ENCODE measurements around the gene SUSD1.

The SUSD1 gene

DNA sequence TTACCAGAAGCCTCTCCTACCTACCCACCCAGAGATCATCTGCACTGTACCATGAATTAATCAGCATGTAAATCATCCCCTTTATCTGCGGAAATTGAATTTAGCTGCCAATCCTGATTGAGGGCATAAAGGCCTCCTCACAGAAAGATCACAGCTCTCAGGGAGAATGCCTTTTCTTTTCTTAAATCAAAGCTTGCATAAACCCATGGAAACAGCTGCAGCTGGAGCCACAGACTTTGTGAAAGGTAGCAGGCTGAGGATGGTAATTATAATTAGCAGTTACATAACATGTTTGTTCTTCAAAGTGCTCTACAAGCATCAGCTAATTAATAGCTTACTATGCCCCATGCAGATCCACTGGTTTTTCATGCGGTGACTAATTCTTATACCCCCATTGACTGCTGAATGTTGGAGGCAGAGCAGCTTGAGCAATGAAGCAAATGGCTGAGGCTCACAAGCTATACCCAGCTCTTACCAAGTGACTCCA is 54.6 kb downstream of the SUSD1 start:
- no peak overlapping the region for H3K4me3 ChIP-seq (ENCODE audit: low read depth in 1 of 2, low read length in 2 of 2)
- no peaks in the 10 kb centered on the region for H3K27me3 ChIP-seq (ENCODE audit: control insufficient read depth in 1 of 2, insufficient read depth in 2 of 2, low read length in 2 of 2)
- peaks cover 9 to 21% of the 10 kb centered on the region in 2 donors for H3K36me3 ChIP-seq (ENCODE audit: control insufficient read depth in 1 of 2, insufficient read depth in 2 of 2, low read length in 2 of 2)
- no peak overlapping the region for H3K27ac ChIP-seq (ENCODE audit: low read depth, low read length)
- no peaks in the 10 kb centered on the region for H3K9me3 ChIP-seq (ENCODE audit: control insufficient read depth in 1 of 2, low read length in 2 of 2)
- H3K4me1 ChIP-seq (ENCODE audit: control insufficient read depth in 1 of 2, insufficient read depth in 2 of 2, low read length in 2 of 2) = peaks cover 19 to 20% of the 10 kb centered on the region in 2 donors
- H3K9ac ChIP-seq (ENCODE audit: low read depth in 1 of 2, low read length in 2 of 2) = no peak overlapping the region

DNA sequence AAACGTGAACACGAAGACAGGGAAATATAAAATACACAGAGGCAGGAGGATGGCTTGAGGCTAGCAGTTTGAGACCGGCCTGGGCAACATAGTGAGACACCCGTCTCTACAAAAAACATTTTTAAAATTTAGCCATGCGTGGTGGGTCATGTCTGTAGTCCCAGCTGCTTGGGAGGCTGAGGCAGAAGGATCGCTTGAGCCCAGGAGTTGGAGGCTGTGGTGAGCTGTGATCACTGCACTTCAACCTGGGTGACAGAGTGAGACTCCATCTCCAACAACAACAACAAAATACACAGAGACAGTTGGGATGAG is 55.1 kb downstream of the SUSD1 start:
- no peaks in the 10 kb centered on the region for H3K27me3 ChIP-seq (ENCODE audit: control insufficient read depth in 1 of 2, insufficient read depth in 2 of 2, low read length in 2 of 2)
- H3K27ac ChIP-seq (ENCODE audit: low read depth, low read length) = no peak overlapping the region
- peaks cover 19 to 20% of the 10 kb centered on the region in 2 donors for H3K4me1 ChIP-seq (ENCODE audit: control insufficient read depth in 1 of 2, insufficient read depth in 2 of 2, low read length in 2 of 2)
- H3K9me3 ChIP-seq (ENCODE audit: control insufficient read depth in 1 of 2, low read length in 2 of 2) = no peaks in the 10 kb centered on the region
- H3K4me3 ChIP-seq (ENCODE audit: low read depth in 1 of 2, low read length in 2 of 2) = no peak overlapping the region
- peaks cover 9 to 21% of the 10 kb centered on the region in 2 donors for H3K36me3 ChIP-seq (ENCODE audit: control insufficient read depth in 1 of 2, insufficient read depth in 2 of 2, low read length in 2 of 2)
- peak overlapping the region in 1 of 2 donors; percentile 1 for H3K9ac ChIP-seq (ENCODE audit: low read depth in 1 of 2, low read length in 2 of 2)

DNA sequence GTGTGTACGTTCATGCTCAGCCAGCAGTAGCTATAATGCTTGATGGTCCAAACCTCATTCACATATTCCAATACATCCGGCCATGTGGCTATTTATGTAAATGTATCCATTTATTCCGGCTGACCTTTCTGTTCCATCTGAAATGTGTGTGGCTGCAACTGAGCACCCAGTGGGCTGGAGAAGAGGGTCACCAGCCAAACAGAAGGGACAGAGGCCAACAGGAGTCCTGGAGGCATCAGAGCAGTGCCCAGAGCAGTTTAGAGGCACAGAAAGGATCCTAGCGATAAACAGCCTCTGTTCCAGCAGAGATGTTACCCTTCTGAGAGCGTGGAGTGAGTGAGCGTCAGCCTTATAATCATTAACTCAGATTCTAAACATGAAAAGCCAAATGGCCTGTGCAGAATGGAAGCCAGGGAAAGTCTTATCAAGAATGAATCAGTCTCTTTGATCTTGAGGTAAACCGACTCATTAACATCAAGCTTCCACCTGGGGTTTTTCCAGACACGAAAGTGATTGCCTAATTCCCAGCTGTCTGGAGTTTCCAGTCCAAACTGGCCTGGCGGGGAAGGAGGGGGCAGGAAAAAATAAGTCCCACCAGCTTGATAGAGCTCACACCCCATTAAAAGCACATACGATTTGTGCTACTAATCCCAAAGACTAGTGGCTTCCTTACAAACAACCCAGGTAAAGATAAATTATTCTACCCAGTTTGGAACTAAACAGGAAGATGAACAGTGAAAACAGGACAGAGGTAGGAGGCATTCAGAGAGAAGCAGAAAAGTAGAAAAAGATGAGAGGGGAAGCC is 55.7 kb downstream of the SUSD1 start:
- H3K27me3 ChIP-seq (ENCODE audit: control insufficient read depth in 1 of 2, insufficient read depth in 2 of 2, low read length in 2 of 2) = no peaks in the 10 kb centered on the region
- no peaks in the 10 kb centered on the region for H3K9me3 ChIP-seq (ENCODE audit: control insufficient read depth in 1 of 2, low read length in 2 of 2)
- peaks cover 9 to 21% of the 10 kb centered on the region in 2 donors for H3K36me3 ChIP-seq (ENCODE audit: control insufficient read depth in 1 of 2, insufficient read depth in 2 of 2, low read length in 2 of 2)
- peaks cover 19 to 20% of the 10 kb centered on the region in 2 donors for H3K4me1 ChIP-seq (ENCODE audit: control insufficient read depth in 1 of 2, insufficient read depth in 2 of 2, low read length in 2 of 2)
- H3K4me3 ChIP-seq (ENCODE audit: low read depth in 1 of 2, low read length in 2 of 2) = peak overlapping the region in 1 of 2 donors; percentile 24
- H3K27ac ChIP-seq (ENCODE audit: low read depth, low read length) = no peak overlapping the region
- peak overlapping the region in 1 of 2 donors; percentile 55 for H3K9ac ChIP-seq (ENCODE audit: low read depth in 1 of 2, low read length in 2 of 2)

DNA sequence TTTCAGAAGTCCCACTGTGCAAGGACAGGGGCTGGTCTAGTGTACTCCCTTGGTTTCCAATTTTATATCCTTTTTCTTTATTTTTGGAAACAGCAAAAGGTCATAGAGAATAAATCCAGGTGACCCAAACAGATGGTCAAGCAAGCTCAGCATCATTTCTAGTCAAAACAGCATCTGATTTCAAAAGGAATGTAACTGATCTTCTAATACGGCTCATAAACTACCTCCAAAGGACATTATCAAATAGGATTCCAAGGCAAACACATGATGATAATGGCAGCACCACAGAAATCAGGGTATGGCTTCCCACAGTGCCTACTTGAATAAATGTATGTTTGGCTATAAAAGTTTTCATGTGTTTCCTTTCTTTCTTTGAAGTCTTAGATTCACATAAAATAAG is 57.1 kb downstream of the SUSD1 start:
- Histone ChIP-seq H3K36me3 (ENCODE audit: control insufficient read depth in 1 of 2, insufficient read depth in 2 of 2, low read length in 2 of 2) (peaks cover 4 to 11% of the 10 kb centered on the region in 2 donors), H3K27me3 (ENCODE audit: control insufficient read depth in 1 of 2, insufficient read depth in 2 of 2, low read length in 2 of 2) (no peaks in the 10 kb centered on the region), H3K27ac (ENCODE audit: low read depth, low read length) (no peak overlapping the region), H3K4me3 (ENCODE audit: low read depth in 1 of 2, low read length in 2 of 2) (no peak overlapping the region), H3K4me1 (ENCODE audit: control insufficient read depth in 1 of 2, insufficient read depth in 2 of 2, low read length in 2 of 2) (peaks cover 19 to 20% of the 10 kb centered on the region in 2 donors), H3K9ac (ENCODE audit: low read depth in 1 of 2, low read length in 2 of 2) (no peak overlapping the region), H3K9me3 (ENCODE audit: control insufficient read depth in 1 of 2, low read length in 2 of 2) (no peaks in the 10 kb centered on the region)

DNA sequence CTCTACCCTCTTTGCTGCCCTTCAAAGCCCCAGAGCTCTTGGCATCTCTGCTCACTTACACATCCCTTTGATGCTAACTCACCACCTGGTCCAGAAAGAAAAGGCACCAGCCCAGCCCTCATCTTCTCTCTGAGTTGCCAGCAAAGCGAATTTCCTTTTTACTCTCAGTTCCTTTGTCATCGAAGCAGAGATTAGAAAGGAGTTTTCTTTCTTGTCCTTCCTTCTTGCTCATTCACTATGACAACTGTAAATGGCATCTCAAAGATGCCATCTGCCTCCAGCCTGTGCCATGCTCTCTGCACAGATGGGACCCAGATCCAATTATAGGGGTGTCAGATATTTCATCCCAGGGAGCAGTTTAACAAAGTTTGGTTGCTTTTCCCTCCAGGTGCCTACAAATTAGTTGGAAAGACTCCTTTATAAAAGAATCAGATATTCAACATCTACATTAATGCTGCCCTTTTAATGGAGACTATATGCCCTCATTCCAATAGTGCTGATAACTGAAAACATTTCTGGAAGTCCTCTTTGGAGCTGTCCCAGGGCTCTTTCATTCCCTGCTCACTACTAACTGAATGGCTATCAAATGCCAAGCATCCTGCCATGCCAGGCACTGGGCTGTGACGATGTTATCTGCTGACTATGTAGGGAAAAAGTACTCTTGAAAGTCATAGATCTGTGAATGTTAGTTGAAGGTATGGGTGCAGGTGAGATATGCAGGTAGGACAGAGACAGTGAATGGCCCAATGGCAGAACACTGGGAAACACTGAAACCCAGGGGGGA is 58.9 kb downstream of the SUSD1 start:
- Histone ChIP-seq H3K9ac (ENCODE audit: low read depth in 1 of 2, low read length in 2 of 2) (no peak overlapping the region), H3K4me1 (ENCODE audit: control insufficient read depth in 1 of 2, insufficient read depth in 2 of 2, low read length in 2 of 2) (peaks cover 18 to 20% of the 10 kb centered on the region in 2 donors), H3K36me3 (ENCODE audit: control insufficient read depth in 1 of 2, insufficient read depth in 2 of 2, low read length in 2 of 2) (peaks cover 4 to 9% of the 10 kb centered on the region in 2 donors), H3K9me3 (ENCODE audit: control insufficient read depth in 1 of 2, low read length in 2 of 2) (no peaks in the 10 kb centered on the region), H3K27me3 (ENCODE audit: control insufficient read depth in 1 of 2, insufficient read depth in 2 of 2, low read length in 2 of 2) (no peaks in the 10 kb centered on the region), H3K4me3 (ENCODE audit: low read depth in 1 of 2, low read length in 2 of 2) (no peak overlapping the region), H3K27ac (ENCODE audit: low read depth, low read length) (no peak overlapping the region)

DNA sequence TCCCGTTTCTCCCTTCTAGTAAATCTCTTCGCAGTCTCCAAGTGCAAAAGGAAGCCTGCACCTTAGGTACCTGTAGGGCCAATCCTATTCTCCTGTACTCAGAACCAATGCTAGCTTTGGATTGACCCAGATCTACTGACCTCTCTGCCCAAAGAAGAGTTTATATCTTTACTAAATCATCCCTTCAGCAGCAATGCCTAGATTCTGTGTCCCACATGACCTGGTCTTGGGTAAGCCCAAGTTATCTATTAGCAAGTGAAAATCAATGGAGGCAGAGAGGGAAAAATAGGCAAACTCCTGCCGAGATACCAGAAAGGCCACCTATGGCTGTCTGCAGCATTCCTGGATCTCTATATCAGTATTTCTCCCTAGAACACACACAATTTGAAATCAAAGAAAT is 60.0 kb downstream of the SUSD1 start:
- no peak overlapping the region for H3K4me3 ChIP-seq (ENCODE audit: low read depth in 1 of 2, low read length in 2 of 2)
- H3K36me3 ChIP-seq (ENCODE audit: control insufficient read depth in 1 of 2, insufficient read depth in 2 of 2, low read length in 2 of 2) = peaks cover 4 to 8% of the 10 kb centered on the region in 2 donors
- H3K27ac ChIP-seq (ENCODE audit: low read depth, low read length) = no peak overlapping the region
- no peak overlapping the region for H3K9ac ChIP-seq (ENCODE audit: low read depth in 1 of 2, low read length in 2 of 2)
- H3K9me3 ChIP-seq (ENCODE audit: control insufficient read depth in 1 of 2, low read length in 2 of 2) = no peaks in the 10 kb centered on the region
- H3K27me3 ChIP-seq (ENCODE audit: control insufficient read depth in 1 of 2, insufficient read depth in 2 of 2, low read length in 2 of 2) = no peaks in the 10 kb centered on the region
- peaks cover 7 to 11% of the 10 kb centered on the region in 2 donors for H3K4me1 ChIP-seq (ENCODE audit: control insufficient read depth in 1 of 2, insufficient read depth in 2 of 2, low read length in 2 of 2)

DNA sequence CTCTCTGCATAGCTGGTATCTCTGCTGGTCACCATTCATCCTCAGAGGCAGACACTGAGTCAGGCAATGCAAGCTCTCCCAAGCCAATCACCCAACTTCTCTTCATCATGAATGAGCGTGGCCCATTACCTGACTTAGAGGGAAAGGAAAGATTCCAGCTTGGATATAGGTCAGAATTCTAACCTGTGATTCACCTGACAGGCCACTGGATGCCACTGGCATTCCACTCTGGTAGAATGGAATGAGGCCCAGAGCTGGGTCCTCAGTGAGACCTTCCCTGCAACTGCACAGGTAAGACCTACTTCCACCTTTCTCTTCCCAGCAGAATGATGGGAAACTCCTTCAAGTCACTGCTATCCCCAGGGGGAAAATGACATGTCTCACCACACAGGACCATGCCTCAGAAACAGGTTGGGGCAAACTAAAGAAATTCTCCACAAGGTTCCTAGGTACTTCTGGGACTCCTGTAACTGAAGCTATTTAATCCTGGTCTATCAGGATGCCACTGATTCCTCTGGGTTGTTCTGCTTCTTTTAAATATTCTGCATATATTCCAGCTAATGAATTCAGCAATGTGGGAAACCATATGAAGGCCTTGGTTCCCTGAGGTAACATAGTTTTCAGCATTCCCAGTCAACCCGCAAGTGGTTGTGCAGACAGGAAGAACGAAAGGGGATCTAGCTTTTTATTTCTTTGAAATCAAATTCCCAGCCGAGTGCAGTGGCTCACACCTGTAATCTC is 62.0 kb downstream of the SUSD1 start:
- no peaks in the 10 kb centered on the region for H3K27me3 ChIP-seq (ENCODE audit: control insufficient read depth in 1 of 2, insufficient read depth in 2 of 2, low read length in 2 of 2)
- H3K27ac ChIP-seq (ENCODE audit: low read depth, low read length) = no peak overlapping the region
- no peaks in the 10 kb centered on the region for H3K9me3 ChIP-seq (ENCODE audit: control insufficient read depth in 1 of 2, low read length in 2 of 2)
- no peak overlapping the region for H3K4me3 ChIP-seq (ENCODE audit: low read depth in 1 of 2, low read length in 2 of 2)
- H3K36me3 ChIP-seq (ENCODE audit: control insufficient read depth in 1 of 2, insufficient read depth in 2 of 2, low read length in 2 of 2) = peaks cover 4 to 8% of the 10 kb centered on the region in 2 donors
- H3K9ac ChIP-seq (ENCODE audit: low read depth in 1 of 2, low read length in 2 of 2) = no peak overlapping the region
- H3K4me1 ChIP-seq (ENCODE audit: control insufficient read depth in 1 of 2, insufficient read depth in 2 of 2, low read length in 2 of 2) = no peaks in the 10 kb centered on the region

DNA sequence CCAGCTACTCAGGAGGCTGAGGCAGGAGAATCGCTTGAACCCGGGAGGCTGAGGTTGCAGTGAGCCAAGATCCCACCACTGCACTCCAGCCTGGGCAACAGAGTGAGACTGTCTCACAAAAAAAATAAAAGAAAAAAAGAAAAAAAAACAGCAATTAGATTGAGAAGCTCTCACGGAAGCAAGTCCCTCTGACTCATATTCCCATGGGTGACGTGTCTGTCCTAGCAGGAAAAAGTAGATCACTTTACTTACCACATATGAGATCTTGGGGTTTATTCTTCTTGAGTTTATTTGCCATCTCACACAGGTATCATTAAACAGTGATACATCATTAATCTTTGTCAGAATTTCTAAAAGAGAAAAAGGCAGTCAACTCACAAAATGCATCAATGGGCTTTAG is 62.6 kb downstream of the SUSD1 start:
- Histone ChIP-seq H3K36me3 (ENCODE audit: control insufficient read depth in 1 of 2, insufficient read depth in 2 of 2, low read length in 2 of 2) (peaks cover 4 to 8% of the 10 kb centered on the region in 2 donors), H3K4me1 (ENCODE audit: control insufficient read depth in 1 of 2, insufficient read depth in 2 of 2, low read length in 2 of 2) (no peaks in the 10 kb centered on the region), H3K9ac (ENCODE audit: low read depth in 1 of 2, low read length in 2 of 2) (no peak overlapping the region), H3K9me3 (ENCODE audit: control insufficient read depth in 1 of 2, low read length in 2 of 2) (no peaks in the 10 kb centered on the region), H3K4me3 (ENCODE audit: low read depth in 1 of 2, low read length in 2 of 2) (no peak overlapping the region), H3K27ac (ENCODE audit: low read depth, low read length) (no peak overlapping the region), H3K27me3 (ENCODE audit: control insufficient read depth in 1 of 2, insufficient read depth in 2 of 2, low read length in 2 of 2) (no peaks in the 10 kb centered on the region)

DNA sequence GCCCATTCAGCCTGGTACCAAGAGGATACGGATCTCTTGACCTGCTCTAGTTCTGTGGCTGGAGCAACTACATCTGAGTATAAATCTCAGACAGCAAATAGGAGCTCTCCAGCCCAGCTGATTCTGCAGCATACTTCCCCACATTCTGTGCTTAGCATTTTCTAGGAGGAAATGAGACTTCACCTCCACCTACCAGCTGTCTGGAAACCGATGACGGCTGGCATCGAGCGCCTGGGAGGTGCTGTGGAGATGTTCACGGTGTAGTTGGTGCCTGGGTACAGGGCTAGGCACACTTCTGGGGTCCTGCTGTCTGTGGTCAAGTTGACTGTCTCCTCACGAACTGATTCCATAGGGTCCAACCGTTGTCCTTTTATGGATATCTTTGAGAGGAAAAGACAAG is 63.6 kb downstream of the SUSD1 start:
- H3K9me3 ChIP-seq (ENCODE audit: control insufficient read depth in 1 of 2, low read length in 2 of 2) = no peaks in the 10 kb centered on the region
- no peak overlapping the region for H3K9ac ChIP-seq (ENCODE audit: low read depth in 1 of 2, low read length in 2 of 2)
- no peak overlapping the region for H3K4me3 ChIP-seq (ENCODE audit: low read depth in 1 of 2, low read length in 2 of 2)
- H3K27me3 ChIP-seq (ENCODE audit: control insufficient read depth in 1 of 2, insufficient read depth in 2 of 2, low read length in 2 of 2) = no peaks in the 10 kb centered on the region
- H3K27ac ChIP-seq (ENCODE audit: low read depth, low read length) = no peak overlapping the region
- peaks cover 4 to 8% of the 10 kb centered on the region in 2 donors for H3K36me3 ChIP-seq (ENCODE audit: control insufficient read depth in 1 of 2, insufficient read depth in 2 of 2, low read length in 2 of 2)
- no peaks in the 10 kb centered on the region for H3K4me1 ChIP-seq (ENCODE audit: control insufficient read depth in 1 of 2, insufficient read depth in 2 of 2, low read length in 2 of 2)

DNA sequence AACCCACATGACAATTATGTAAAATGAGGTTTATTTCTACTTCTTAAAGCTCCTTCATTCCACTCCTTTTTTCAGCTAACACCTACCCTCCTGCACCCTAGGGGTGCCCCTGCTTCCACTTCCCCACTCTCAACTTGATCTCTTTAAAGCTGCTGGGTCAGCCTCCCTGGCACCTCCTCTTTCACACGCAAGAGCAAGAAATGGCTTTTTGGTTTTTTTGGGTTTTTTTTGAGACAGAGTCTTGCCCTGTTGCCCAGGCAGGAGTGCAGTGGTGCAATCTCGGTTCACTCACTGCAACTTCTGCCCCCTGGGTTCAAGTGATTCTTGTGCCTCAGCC is 64.4 kb downstream of the SUSD1 start:
- Histone ChIP-seq H3K9me3 (ENCODE audit: control insufficient read depth in 1 of 2, low read length in 2 of 2) (no peaks in the 10 kb centered on the region), H3K36me3 (ENCODE audit: control insufficient read depth in 1 of 2, insufficient read depth in 2 of 2, low read length in 2 of 2) (peaks cover 4 to 8% of the 10 kb centered on the region in 2 donors)

More for the DNA sequence above, 64.4 kb downstream of the SUSD1 start:
- Histone ChIP-seq H3K4me1 (ENCODE audit: control insufficient read depth in 1 of 2, insufficient read depth in 2 of 2, low read length in 2 of 2) (no peaks in the 10 kb centered on the region), H3K4me3 (ENCODE audit: low read depth in 1 of 2, low read length in 2 of 2) (no peak overlapping the region), H3K27me3 (ENCODE audit: control insufficient read depth in 1 of 2, insufficient read depth in 2 of 2, low read length in 2 of 2) (no peaks in the 10 kb centered on the region), H3K27ac (ENCODE audit: low read depth, low read length) (no peak overlapping the region), H3K9ac (ENCODE audit: low read depth in 1 of 2, low read length in 2 of 2) (no peak overlapping the region)

All from duodenal mucosa (tissue), 2 donors.